D341Med (cell line): ENCODE results near the gene TEX44.
"Not testable (repeated sequence)": the region's sequence is repeated elsewhere in the genome, so short reads cannot be mapped to it uniquely, and the experiment has no call there.

Experiments used
- DNase-seq: peaks from one replicate; pipeline ENCODE4 v3.0.0; 2012; ENCODE audit warnings: low spot score

The TEX44 gene

GRCh38 chr2:231592636-231593145 lies at the start of gene TEX44:
Gene TEX44, plus strand, starts transcription at chr2:231592864. Its CDS starts 88 bp downstream, at chr2:231592952.
- DNase-seq: no peak

GRCh38 chr2:231545105-231545902 lies 47.4 kb upstream of the TEX44 start:
- no peak for DNase-seq

DNA sequence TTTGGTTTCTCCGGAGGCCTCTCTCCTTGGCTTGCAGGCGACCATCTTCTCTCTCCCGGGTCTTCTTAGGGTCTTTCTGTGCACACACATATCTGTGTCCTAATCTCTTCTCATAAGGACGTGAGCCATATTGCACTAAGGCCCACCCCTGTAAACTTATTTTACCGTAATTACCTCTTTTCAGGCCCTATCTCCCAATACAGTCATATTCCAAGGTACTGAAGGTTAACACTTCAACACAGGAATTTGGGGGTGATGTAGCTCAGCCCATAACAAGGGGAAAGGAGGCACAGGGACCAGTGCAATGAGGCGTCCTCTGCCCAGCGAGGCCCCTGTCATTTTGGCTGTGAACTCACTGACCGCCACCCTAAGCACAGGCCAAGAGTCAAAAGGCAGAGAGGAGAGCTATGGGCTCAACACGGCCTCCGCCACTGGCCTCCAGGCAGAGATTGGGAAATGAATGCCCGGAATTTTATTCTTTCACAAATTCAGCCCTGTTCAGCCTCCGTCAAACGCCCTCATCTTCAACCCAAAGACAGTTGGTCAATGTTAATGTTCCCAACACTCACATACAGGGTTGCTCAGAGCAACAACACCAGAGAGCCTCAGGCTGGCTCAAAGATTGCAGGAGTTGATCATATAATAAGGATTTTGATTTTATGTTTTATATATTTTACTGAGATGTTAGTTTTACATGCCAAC lies 46.5 kb upstream of the TEX44 start:
- DNase-seq: no peak

- DNase-seq: no peak
Measured at GRCh38 chr2:231547315-231548110, 45.2 kb upstream of the TEX44 start.

DNA sequence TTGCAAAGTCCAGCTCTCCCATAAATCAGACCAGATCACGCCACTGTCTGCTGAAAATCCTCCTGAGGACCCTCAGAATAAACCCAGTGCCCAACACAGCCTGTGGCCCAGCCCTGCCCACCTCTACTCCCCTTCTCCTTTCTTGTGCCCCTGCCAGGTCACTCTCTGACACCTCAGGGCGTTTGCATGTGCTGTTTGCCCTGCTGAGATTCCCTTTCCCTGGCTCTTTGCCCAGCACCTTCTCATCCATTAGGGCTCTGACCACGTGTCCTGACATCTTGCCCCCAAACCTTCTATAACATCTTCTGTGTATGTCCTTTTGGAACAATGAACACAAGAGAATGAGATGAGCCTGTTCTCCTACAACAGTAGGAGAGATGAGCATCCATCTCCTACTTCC lies 43.9 kb upstream of the TEX44 start:
- no peak for DNase-seq

GRCh38 chr2:231549446-231550239 lies 43.0 kb upstream of the TEX44 start:
- DNase-seq: no peak

- no peak for DNase-seq
Measured at GRCh38 chr2:231552752-231553151, 39.9 kb upstream of the TEX44 start.

DNA sequence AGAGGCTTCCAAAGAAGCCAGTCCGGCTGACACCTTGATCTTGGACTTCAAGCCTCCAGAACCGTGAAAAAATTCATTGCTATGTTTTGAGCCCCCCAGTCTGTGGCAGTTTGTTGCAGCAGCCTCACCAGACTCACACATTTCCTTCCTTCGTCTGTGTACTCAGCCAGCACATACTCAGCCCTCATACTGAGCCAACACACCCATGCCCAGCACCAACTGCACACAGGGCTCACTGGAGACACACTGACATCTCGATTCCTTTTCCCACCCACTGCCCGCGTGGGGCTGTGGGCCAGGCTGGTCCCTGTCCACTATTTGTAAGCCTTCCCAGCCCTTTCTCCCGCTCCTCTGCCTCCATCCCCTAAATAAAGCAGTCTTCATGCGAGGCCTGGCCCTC lies 38.3 kb upstream of the TEX44 start:
- no peak for DNase-seq

GRCh38 chr2:231554748-231555545 lies 37.7 kb upstream of the TEX44 start:
- no peak for DNase-seq

DNA sequence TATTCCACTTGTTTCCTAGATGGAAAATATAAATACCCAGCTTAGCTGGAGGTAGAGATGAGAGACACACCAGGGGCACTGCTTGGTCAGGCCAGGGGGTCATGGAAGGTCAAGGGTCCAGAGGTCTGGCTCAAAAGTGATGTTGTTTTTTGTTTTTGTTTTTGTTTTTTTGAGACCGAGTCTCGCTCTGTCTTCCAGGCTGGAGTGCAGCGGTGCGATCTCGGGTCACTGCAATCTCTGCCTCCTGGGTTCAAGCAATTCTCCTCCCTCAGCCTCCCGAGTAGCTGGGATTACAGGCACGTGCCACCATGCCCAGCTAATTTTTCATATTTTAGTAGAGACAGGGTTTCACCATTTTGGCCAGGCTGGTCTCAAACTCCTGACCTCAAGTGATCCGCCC lies 36.2 kb upstream of the TEX44 start:
- DNase-seq: not testable (repeated sequence)

DNA sequence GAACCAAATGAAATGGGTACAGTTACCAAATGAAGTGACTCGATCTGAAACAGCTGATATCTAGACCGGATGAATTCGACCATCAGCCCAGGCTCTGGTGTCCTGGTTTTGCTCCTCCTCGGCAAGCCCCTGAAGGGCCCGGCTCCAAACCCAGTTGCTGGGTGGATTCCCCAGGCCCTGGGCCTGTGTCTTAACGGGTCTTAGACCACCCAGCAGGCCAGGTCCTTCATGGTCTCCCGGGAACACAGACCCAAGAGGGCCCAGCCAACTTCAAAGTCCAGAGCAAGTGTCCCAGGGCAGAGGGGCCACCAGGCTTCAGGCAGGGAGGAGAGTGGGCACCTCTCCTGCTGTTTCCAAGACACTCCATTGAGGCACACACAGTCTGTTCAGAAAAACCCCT lies 35.7 kb upstream of the TEX44 start:
- DNase-seq: no peak

GRCh38 chr2:231557571-231558217 lies 35.0 kb upstream of the TEX44 start:
- peak; percentile 84 for DNase-seq

DNA sequence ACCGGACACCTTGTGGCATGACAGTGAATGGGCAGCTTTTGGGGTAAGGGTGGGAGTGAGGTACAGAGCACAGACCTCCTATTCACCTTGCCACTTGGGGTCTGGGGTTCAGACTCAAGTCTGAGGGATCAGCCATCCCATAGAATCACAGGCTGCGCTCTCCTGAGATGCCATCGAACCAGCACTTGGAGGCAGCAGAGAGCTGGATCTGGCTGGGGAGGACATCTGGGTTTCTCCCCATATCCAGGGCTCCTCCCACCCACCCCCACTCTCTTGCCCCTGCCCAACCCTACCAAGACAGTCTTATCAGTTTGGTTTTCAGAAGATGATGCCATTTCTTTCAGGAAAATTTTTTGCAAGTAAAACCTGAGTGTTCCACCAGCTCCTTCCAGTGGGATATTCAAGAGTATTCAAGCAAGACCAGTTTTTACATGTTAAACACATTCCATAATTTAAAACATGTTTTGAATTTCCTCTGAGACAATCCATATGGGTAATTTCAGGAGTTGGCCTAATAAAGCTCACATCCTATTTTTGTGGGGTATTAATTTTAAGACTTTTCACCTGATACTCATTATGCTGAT lies 29.2 kb upstream of the TEX44 start:
- DNase-seq: peak; percentile 87

DNA sequence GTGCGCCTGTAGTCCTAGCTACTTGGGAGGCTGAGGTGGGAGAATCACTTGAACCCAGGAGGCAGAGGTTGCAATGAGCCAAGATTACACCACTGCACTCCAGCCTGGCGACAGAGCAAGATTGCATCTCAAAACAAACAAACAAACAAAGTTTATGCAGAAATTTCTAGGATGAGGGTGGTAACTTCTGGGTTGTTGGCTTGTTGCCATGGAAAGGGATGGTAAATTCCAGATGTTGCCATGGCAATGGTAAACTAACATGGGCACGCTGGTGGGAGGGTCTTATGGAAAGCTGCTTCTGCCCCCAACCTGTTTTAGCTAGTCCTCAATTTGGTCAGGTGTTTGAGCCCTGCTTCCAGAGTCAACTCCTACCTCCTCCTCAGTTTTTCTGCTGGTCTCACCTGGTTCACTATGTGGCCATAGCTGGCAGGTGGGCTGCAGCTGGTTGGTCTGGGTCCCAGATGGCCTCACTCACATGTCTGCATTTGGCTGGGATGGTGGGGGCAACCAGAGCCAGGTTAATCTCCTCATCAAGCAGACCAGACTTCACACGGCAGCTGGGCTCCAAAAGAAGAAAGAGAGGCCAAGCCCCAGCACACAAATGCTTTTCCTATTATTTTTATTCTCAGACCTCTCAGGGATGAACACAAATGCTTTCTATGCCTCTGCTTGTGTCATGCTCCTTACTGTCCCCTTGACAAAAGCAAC lies 26.6 kb upstream of the TEX44 start:
- no peak for DNase-seq

GRCh38 chr2:231567159-231567558 lies 25.5 kb upstream of the TEX44 start:
- no peak for DNase-seq

DNA sequence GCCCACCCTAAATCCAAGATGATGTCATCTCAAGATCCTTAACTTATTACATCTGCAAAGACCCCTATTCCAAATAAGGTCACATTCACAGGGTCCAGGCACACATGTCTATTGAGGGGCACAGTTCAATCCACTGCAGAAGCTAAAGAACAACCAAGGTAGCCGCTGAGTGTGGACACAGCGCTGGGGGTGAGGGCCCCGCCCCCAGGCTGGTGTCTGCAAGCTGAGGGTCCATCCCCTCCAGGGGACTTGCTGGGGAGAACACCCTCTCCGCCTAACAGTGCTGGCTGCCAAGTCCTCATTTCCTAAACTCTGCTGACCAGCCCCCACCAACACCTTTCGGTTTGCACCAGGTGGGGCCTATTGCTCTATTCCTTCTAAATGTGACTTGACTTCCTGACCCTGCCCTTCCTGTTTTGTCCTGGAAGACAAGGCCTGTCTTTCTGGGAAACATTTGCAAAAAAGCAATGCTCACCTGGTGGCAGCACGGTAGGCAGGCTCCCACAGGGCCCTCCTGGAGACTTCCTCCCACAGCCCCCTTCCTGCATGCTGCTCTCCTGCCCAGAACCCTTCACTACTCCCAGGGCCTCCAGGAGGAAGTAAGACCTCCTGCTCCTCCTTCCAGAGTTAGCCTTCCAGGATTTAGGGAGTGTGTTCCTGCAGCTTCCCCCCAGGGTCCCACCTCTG lies 24.4 kb upstream of the TEX44 start:
- no peak for DNase-seq

DNA sequence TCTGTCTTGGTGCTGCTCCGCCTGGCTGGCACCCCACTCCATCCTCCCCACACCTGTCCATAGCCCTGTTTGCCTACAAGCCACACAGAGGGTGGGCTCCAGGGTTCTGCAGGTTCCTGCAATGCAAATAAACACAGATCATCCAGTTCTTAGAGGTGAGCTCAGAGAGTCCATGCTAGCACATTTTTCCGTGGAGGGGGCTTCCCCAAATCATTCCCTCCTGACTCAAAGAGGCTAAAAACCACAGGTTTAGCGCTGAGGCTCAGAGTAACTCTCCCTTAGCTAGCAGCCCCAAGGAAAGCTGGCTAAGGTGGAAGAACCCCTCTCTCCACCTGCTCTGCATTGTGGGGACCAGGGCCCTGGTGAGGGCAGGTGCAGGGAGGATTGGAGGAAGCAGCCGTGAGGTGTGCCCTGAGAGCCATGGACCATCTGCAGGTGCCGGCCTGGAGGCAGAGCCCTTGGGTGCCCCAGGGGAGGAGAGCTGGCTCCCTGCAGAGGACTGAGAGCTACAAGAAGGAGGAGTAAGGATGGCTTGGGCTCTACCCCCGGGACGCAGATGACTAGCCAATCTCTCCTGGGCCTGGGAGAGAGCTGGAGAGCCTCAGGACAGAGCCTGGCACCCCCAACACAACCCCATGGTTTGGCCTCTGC lies 23.8 kb upstream of the TEX44 start:
- no peak for DNase-seq

DNA sequence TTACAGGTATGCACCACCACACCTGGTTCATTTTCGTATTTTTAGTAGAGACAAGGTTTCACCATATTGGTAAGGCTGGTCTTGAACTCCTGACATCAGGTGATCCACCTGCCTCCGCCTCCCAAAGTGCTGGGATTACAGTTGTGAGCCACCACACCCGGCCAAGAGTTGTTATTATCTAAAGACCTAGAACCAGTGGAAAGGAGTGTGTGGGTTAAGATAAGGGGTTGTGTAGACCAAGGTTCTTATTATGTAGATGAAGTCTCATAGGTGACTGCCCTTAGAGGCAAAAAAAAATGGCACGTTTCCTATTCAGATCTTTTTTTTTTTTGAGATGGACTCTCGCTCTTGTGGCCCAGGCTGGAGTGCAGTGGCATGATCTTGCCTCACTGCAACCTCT lies 21.7 kb upstream of the TEX44 start:
- DNase-seq: not testable (repeated sequence)
